ACC112 (cell line): Measurements from ENCODE around the gene SKI.

Source experiments
- H2AFZ ChIP-seq: fragments of 200-600 bp; sonication (generic); one replicate; pipeline ENCODE4 v1.6.0; 2017; ENCODE audit warnings: antibody characterized with exemption, low read length; ENCODE audit not compliant: unreplicated experiment
- H3K27ac ChIP-seq: fragments of 200-600 bp; sonication (generic); 2 replicates; pipeline ENCODE4 v1.5.1; 2014; ENCODE audit warnings: low read depth, mild to moderate bottlenecking, antibody characterized with exemption, low read length, moderate library complexity
- H3K27me3 ChIP-seq: fragments of 200-600 bp; sonication (generic); 2 replicates; pipeline ENCODE4 v1.6.1; 2014; ENCODE audit warnings: mild to moderate bottlenecking, antibody characterized with exemption, low read length, moderate library complexity, mixed read lengths; ENCODE audit not compliant: insufficient read depth
- H3K36me3 ChIP-seq: fragments of 200-600 bp; sonication (generic); 2 replicates; pipeline ENCODE4 v1.6.1; 2016; ENCODE audit warnings: mild to moderate bottlenecking, antibody characterized with exemption, low read length, moderate library complexity, mixed read lengths; ENCODE audit not compliant: insufficient read depth
- H3K4me1 ChIP-seq: fragments of 200-600 bp; sonication (generic); one replicate; pipeline ENCODE4 v1.6.1; 2016; ENCODE audit warnings: low read length, mixed read lengths; ENCODE audit not compliant: insufficient read depth, unreplicated experiment, control insufficient read depth
- H3K4me3 ChIP-seq: fragments of 200-600 bp; sonication (generic); 2 replicates; pipeline ENCODE4 v1.5.1; 2014; ENCODE audit warnings: mild to moderate bottlenecking, low read depth, low read length
- H3K79me2 ChIP-seq: fragments of 200-600 bp; sonication (generic); one replicate; pipeline ENCODE4 v1.6.0; 2016; ENCODE audit warnings: low read length; ENCODE audit not compliant: control insufficient read depth, unreplicated experiment, insufficient read depth

Gene SKI

DNA sequence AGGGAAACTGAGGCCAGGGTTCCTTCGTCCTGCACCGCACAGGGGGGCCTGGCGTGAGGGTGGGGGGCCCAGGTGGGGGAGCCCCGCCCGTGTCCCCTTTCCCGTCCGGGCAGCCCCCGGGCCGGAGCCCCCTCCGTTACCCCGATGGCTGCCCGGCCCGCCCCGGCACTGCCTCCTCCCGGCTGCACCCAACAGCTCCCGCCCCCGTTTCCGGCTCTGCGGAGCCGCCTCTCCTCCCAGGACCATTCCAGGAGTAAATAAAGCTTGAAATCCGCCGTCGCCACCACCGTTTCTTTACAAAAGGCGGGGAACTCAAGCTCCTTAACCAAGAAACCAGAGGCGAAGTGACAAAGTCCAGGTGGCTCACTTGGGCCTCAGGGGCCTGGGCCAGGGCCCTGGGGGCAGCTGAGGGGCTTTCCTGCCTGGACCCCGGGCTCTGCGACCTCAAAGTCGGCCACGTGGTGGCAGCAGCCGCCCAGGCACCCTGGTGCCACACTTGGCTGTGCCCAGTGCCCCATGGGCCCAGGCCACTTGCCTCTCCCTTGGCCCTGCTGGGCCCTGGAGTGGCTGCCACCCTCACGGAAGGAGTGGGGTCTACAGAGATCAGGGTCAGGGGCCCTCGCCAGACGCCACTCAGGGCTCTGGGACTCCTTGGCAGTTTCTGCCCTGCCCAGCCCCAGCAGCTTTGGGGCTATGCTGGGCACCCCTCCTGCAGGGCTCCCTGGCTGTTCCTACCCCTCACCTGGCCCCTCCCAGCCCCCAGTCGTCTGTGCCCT is 33.0 kb upstream of the SKI start:
- Histone ChIP-seq H3K27me3 (no peaks in the 10 kb centered on the region), H3K4me1 (peaks cover 26% of the 10 kb centered on the region), H2AFZ (peak overlapping the region; percentile 65), H3K27ac (peak overlapping the region; percentile 66), H3K36me3 (no peaks in the 10 kb centered on the region), H3K4me3 (peak overlapping the region; percentile 71), H3K79me2 (peaks cover 25% of the 10 kb centered on the region)

DNA sequence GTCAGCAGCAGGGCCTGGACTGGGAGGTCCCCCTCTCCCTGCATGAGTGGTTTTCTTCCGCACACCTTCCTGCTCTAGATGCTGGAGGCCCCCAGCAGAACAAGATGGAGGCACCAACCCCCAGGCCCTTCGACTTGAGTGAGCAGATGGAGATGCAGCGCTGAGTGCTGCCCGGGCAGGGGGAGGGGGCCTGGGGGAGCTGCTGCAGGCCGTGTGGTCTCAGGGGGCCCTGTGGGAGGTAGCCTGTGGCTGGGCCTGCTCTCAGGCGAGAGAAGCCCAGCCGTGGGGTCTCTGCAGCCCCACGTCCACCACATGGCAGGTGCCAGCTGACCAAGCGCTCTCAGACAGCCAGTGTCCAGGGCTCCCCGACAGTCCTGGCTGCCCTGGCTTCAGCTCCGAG is 32.3 kb upstream of the SKI start:
- Histone ChIP-seq H3K27me3 (no peaks in the 10 kb centered on the region), H3K4me1 (peaks cover 23% of the 10 kb centered on the region), H2AFZ (no peak overlapping the region), H3K79me2 (peaks cover 29% of the 10 kb centered on the region), H3K4me3 (no peak overlapping the region), H3K27ac (no peak overlapping the region), H3K36me3 (no peaks in the 10 kb centered on the region)

DNA sequence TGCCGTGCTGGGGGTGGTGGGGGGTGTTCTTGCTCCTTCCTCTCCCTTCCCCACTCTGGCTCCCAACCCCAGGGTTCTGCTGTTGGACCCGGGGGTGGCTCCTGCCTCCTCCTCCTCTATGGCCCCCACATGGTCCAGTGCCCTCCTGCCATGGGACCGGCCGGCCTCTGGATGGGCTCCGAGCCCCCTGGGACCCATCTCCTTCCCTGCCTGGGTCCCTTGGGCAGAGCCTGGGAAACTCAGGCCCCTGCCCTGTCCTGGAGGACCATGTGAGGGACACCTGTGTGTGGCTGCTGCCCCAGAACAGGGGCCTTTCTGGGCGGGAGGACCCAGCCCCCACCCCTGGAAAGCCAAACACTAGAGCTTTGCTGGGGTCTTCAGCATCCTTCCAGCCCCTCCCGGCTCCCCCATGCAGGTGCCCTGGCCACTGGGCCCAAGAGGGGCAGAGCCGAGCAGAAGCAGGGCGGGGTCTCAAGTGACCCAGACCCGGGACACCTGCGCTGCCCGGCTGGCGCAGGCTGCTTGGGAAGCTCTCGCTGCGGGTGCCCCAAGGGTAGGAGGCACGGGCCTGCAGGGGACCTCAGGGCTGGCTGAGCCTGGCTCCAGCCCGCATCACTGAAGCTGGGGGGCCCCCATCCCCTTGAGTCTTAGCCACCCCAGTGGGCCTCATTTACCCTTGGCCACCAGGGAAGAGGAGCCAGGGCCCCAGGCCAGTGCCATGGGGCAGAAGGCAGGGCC is 31.0 kb upstream of the SKI start:
- Histone ChIP-seq H2AFZ (no peak overlapping the region), H3K79me2 (peaks cover 22% of the 10 kb centered on the region), H3K4me1 (peaks cover 18% of the 10 kb centered on the region), H3K4me3 (no peak overlapping the region), H3K27me3 (no peaks in the 10 kb centered on the region), H3K36me3 (no peaks in the 10 kb centered on the region), H3K27ac (no peak overlapping the region)

DNA sequence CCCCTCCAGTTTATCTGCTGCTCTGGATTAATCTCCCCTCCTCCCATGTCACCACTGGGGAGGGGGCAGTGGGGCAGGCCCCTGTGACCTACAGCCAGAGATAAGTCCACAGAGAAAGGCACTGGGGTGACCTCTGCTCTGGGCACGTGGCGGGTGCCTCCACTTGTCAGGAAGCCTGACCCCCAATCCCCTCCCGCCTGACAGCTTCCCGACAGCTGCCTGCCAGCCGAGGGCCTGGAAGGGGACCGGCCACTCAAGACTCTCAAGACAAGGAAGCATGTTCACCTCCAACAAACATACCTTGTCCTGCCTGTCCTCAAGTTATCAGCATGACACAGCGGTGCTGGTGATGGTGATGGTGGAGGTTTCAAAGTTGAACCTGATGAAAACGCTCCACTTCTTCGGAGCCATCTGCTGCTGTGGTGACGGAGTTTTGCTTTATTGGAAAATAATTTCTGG is 30.4 kb upstream of the SKI start:
- Histone ChIP-seq H3K79me2 (peaks cover 18% of the 10 kb centered on the region), H2AFZ (no peak overlapping the region), H3K4me3 (no peak overlapping the region), H3K27me3 (no peaks in the 10 kb centered on the region), H3K36me3 (no peaks in the 10 kb centered on the region), H3K4me1 (peaks cover 15% of the 10 kb centered on the region), H3K27ac (no peak overlapping the region)

DNA sequence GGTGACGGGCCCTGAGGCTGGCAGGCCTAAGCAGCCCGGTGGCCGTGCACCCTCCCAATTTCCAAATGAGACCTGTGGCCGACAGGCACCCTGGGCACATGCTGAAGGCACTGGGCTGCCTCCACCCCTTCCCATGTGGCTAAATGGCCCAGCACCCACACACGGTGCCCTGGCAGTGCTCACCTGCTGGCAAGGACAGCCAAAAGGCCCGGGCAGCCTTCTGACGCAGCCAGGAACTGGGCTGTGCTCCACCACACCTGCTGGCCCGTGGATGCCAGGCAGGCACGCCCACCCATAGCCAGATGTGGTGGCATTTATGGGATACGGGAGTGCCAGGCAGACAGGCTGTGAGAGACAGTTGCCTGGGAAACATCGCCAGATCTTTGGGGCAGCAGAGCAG is 29.5 kb upstream of the SKI start:
- Histone ChIP-seq H3K4me1 (peaks cover 11% of the 10 kb centered on the region), H3K4me3 (peak overlapping the region; percentile 76; the same call in 1 of the 2 replicates), H3K36me3 (no peaks in the 10 kb centered on the region), H3K79me2 (peaks cover 9% of the 10 kb centered on the region), H3K27me3 (no peaks in the 10 kb centered on the region), H3K27ac (peak overlapping the region; percentile 53; the same call in 1 of the 2 replicates), H2AFZ (no peak overlapping the region)

DNA sequence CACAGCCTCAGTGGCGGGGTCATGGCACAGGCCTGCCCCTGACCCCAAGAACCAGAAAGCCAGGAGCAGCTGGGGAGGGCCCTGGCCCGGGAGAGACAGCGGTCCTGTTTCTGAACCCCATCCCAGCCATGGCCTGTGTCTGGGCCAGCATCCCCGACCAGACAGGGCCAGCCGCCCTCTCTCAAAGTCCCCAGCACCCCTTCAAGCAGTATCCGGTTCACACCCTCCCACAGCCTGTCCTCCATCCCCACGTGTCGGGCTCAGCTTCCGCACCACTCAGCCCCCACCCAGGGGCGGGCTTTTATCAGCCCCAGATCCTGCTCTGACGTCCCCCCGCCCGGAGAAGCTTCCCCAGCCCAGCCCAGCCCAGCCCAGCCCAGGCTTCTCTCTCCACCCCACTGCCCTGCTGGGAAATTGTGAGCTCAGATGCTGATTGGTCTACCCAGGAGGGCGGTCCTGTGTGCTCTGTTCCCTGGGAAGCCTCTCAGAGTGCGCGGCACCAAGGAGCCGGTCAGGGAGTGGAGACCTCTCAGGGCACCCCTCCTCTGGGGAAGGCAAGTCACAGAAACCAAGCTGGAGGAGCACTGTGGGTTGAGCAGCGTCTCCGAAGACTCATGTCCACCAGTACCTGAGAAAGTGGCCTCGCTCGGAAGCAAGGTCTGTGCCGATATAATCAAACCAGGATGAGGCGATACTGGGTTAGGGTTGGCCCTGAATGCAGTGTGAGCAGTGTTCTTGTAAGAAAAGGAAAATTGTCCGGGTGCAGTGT is 28.9 kb upstream of the SKI start:
- peaks cover 10% of the 10 kb centered on the region for H3K4me1 ChIP-seq
- H3K79me2 ChIP-seq = peaks cover 4% of the 10 kb centered on the region
- peak overlapping the region; percentile 53; the same call in 1 of the 2 replicates for H3K27ac ChIP-seq
- H3K4me3 ChIP-seq = peak overlapping the region; percentile 76
- no peaks in the 10 kb centered on the region for H3K36me3 ChIP-seq
- no peak overlapping the region for H2AFZ ChIP-seq
- no peaks in the 10 kb centered on the region for H3K27me3 ChIP-seq

DNA sequence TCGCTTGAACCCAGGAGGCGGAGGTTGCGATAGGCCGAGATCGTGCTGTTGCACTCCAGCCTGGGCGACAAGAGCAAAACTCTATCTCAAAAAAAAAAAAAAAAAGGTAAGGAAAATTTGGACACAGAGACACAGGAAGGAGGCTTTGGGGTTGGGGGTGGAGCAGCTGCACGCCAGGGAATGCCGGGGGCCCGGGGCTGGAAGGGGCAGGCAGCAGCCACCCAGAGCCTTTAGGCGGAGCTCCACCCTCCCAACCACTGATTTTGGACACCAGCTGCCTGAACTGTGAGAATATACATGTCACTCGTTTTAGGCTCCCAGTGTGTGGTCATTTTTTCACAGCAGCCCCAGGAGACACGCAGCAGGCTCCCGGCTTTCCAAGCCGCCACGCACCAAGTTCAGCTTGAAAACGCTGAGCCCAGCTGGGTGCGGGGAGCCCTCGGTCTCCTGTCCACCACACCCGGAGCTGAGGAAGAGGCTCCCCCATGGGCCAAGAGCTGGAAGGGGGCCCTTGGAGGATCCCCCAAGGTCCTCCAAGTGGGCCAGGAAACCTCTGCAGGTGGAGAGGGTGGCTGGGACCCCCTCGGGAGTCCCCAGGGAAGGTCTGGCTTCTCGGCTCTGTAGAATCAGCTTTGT is 27.7 kb upstream of the SKI start:
- no peaks in the 10 kb centered on the region for H3K36me3 ChIP-seq
- H3K4me1 ChIP-seq = peaks cover 13% of the 10 kb centered on the region
- H3K27me3 ChIP-seq = no peaks in the 10 kb centered on the region
- no peak overlapping the region for H3K27ac ChIP-seq
- peak overlapping the region; percentile 76; the same call in 1 of the 2 replicates for H3K4me3 ChIP-seq
- no peak overlapping the region for H2AFZ ChIP-seq
- H3K79me2 ChIP-seq = peaks cover 4% of the 10 kb centered on the region

DNA sequence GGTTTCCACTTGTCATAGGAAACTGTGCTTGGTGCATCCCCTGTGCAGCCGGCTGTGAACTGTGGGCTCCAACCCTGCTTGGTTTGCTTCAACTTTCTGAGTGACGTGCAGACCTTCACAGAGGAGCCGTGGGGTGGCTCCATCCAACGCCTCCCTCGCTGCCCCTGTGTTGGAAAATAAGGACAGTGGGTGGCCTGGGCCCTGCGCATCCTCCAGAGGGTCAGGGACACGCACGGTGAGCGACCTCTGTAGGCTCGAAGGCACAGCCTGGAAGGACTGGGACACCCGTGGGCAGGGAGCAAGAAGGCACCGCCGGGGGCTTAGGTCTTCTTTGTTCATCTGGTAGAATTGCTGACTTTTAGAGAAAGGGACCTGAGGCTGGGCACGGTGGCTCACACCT is 27.1 kb upstream of the SKI start:
- H3K79me2 ChIP-seq = peaks cover 4% of the 10 kb centered on the region
- no peak overlapping the region for H3K27ac ChIP-seq
- H3K4me1 ChIP-seq = peaks cover 19% of the 10 kb centered on the region
- 0 out of 2 replicates have a peak overlapping the region, but pooled peaks have one; percentile 76 for H3K4me3 ChIP-seq
- no peak overlapping the region for H2AFZ ChIP-seq
- no peaks in the 10 kb centered on the region for H3K36me3 ChIP-seq
- H3K27me3 ChIP-seq = no peaks in the 10 kb centered on the region

DNA sequence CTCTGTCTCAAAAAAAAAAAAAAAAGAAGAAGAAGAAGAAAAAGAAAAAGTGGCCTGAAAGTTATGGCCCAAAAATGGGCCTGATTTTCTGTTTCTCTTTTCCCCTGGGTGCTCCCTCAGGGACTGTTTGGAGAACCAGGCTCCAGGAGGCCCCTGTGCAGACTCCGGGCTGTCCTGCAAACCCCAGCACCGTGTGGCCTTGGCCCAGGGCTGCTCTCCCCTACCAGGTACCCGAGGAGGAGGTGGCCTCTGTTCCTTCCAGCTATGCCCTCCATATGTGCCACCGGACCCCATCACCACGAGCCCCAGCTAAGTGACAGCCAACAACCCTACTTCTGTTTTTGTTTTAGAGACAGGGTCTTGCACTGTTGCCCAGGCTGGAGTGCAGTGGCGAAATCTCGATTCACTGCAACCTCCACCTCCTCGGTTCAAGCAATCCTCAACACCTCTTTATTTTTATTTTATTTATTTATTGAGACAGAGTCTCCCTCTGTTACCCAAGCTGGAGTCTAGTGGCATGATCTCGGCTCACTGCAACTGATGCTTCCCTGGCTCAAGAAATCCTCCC is 26.0 kb upstream of the SKI start:
- no peak overlapping the region for H2AFZ ChIP-seq
- peaks cover 6% of the 10 kb centered on the region for H3K79me2 ChIP-seq
- peaks cover 29% of the 10 kb centered on the region for H3K4me1 ChIP-seq
- H3K36me3 ChIP-seq = no peaks in the 10 kb centered on the region
- H3K27ac ChIP-seq = no peak overlapping the region
- no peak overlapping the region for H3K4me3 ChIP-seq
- H3K27me3 ChIP-seq = no peaks in the 10 kb centered on the region
